Frontal cortex (tissue), 4 donors: ENCODE results near the gene STT3A. TPM values are rescaled to one million over a fixed set of nuclear protein-coding genes. Genes with fewer than 3 reads are reported as not detected.

Experiments used
- DNase-seq, 2 donors: peaks; one replicate each; pipeline ENCODE4 v3.0.0; 2012; ENCODE audit warnings: low spot score in 2 of 2
- FAIRE-seq: peaks from 2 replicates; lab custom pipeline; 2012; peaks lifted over from hg19 to GRCh38; lab: Jason Lieb, UNC
- total RNA-seq: library from RNA; depleted of rRNA; stranded (reverse); fragments of >200 nt; gene quantifications from one replicate; pipeline ENCODE4 v1.2.3, GENCODE V29; 2014
- donor health status: control.
- donor health status: control.
- donor health status: control.

The STT3A gene
- total RNA-seq, 1 donor from 2014 or later: 77.5 TPM

DNA sequence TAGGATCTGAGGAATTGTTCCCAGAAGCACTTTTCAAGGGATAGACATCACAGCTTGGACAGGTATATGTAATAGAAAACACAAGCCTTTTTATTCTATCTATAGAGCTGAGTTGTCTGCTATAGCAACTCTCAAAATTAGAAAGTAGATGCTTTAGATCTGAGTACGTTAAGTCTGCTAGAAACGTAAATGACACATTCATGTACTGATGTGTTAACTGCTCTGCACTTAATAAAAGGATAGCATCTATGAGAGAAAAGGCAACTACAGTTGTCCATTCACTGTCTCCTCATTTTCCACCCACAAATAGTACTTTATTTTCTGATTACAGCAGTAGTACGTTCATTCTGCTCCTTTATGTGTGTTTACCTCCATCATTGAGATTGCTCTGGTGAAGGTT is 6.0 kb upstream of the STT3A start:
- no peak for FAIRE-seq

DNA sequence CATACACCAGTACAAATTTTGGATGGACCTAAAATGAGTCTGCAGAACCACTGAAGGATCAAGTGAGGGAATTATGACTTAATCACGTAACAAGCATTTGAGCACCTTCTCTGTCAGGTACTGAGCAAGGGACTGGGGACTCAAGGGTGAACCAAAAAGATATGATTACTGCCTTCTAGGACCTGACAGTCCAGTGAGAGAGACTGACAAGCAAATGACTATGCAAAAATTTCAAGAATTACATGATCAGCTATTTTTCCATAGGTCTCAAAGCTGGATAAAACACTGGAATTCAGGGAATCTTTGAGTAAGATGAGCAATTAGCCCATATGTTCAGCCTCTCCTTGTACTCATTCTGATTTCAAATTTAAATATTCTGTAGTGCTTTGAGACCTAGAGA is 5.2 kb upstream of the STT3A start:
- FAIRE-seq (no peak), DNase-seq (no peak)

More for the DNA sequence above, 6.0 kb upstream of the STT3A start:
- DNase-seq: no peak

GRCh38 chr11:125588505-125588904 is 4.1 kb upstream of the STT3A start:
- no peak for DNase-seq
- FAIRE-seq: no peak

DNA sequence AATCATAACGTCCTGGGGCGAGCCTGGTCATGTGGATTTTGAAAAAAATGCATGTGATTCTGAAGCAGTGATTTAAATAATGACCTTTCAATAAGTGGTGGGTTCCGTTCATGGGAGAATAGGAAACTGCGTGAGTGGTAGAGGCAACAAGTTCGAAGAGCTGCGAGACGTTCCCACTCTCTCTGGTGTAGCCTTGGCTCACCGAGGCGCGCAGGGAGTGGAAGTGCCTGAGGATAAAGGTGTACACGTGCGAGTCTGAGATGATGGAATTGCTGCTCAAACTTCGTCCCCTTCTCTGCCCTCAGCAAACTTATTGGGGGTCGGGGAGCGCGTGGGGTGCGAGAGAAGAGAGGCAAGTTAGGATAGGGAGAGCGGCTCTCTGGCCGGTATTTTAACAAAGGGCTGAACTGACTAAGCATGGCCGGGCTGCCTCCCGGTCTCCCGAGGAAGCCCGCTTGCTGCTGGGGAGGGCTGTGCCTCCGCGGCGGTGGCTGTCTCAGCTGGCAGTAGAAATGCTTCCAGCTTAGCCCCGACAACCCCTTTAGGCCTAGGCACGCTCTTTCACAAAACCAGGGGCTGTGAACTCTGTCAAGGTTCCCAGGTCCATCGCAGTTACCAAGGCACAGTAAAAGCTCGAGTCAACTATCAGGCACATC is 875 bp upstream of the STT3A start:
- DNase-seq (peak in 1 of 2 donors; percentile 30), FAIRE-seq (no peak)

DNA sequence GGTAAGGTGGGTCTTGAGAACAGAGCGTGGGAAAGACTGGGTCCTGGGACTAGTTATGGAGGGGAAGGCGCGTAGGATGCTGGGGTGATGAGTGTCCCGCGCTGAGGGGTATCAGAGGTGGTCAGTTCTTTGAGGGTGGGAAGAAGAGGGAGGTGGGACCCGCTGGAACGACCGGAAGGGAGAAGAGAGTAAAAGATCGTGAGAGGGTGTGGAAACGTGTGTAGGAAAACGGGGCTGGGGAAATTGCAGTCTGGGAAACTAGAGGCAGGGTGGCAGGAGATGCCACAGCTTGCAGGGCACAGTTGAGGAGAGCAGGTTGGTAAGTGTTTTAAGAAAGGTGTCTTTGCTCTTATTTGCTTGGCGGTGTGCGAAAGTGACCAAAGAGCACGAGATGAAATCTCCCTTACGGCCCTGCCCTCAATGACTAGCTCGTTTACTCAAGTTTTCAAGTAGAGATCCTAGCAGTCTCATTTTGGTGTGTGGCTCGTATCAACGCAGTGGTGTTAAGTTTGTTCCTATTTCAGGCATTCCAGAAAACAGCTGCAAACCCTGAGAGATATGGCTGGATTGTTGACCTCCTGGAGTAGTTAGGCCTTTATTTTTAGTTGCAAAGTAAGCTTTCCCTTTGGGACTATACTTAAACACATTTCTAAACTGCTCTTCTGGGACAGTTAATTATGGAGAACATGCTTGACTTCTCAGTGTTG is 615 bp downstream of the STT3A start:
- no peak for DNase-seq
- no peak for FAIRE-seq

GRCh38 chr11:125594958-125595357 is 2.3 kb downstream of the STT3A start:
- FAIRE-seq (no peak), DNase-seq (no peak)

- no peak for DNase-seq
- no peak for FAIRE-seq
Observed at GRCh38 chr11:125600663-125601062, 8.0 kb downstream of the STT3A start.

DNA sequence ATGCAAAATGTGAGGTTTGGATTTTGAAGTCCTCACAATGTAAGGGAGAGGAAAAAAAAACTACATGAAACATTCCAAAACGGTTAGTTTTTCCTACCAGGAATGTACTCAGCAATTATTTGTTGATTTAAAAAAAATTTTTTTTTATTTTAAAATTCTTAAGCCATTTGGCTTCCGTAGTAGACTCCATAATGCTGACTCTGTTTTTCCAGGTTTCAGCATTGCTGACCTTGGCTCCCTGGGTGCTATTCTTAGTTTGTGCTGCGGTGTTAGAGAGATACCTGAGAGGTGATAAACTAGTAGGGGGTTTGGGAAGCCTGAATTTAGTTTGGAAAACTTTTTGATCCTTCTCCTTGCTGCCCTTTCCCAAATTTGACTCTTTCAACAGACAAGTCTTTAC is 10.6 kb downstream of the STT3A start:
- FAIRE-seq: no peak
- no peak for DNase-seq

- no peak for FAIRE-seq
Observed at GRCh38 chr11:125605417-125605816, 12.8 kb downstream of the STT3A start.

GRCh38 chr11:125609545-125609944 is 16.9 kb downstream of the STT3A start:
- no peak for DNase-seq
- no peak for FAIRE-seq

More at GRCh38 chr11:125605417-125605816, 12.8 kb downstream of the STT3A start:
- no peak for DNase-seq

DNA sequence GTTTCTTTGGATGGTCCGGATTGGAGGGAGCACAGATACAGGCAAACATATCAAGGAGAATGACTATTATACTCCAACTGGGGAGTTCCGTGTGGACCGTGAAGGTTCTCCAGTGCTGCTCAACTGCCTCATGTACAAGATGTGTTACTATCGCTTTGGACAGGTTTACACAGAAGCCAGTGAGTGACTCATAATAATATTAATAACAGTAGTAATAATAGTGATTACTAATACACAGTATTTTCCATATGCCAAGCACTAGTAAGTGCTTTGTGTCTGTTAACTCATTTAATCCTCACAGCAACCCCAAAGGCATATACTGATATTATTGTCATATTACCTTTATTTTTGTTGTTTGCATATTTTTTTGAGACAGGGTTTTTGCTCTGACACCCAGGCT is 25.7 kb downstream of the STT3A start:
- FAIRE-seq: no peak
- DNase-seq: no peak

DNA sequence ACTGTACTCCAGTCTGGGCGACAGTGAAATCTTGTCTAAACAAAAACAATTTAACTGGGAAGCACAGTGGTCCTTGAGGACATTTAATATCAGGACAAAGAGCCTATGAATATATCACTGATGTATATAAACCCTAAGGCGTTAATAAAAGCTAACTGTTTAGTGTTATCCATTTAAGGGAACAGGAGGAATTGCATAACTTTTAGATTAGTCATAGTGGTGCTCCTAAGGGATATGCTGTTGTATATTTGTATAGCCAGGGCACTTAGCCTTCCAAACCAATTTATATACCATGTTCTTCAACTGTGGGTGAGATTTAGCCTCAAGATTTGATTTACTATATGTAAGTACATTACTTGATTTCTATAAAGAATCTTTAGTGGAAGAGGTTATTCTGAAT is 29.3 kb downstream of the STT3A start:
- FAIRE-seq (no peak), DNase-seq (no peak)

GRCh38 chr11:125623064-125623463 is 30.4 kb downstream of the STT3A start:
- DNase-seq (no peak), FAIRE-seq (no peak)

DNA sequence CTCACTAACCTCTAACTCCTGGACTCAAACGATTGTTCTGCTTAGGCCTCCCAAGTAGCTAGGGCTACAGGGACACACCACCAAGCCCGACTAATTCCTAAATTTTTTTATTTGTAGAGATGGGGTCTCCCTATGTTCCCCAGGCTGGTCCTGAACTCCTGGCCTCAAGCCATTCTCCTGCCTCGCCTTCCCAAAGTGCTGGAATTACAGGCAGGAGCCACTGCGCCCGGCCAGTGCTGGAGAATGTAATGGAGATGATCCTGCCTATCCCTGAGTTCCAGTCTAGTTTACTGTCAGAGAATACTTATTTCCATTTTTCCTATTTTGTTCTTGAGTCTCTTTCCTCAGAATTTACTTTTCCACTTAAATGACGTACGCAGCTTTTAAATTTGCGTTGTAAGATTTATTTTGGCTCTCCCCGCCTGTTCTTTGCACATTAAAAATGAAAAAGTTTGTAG is 32.1 kb downstream of the STT3A start, which contains the start of gene CHEK1:
CHEK1 (plus strand) TSS at position 408 of the 458 bp plus-strand sequence. CDS start 1,606 bp downstream, outside the sequence.
- no peak for FAIRE-seq
- DNase-seq: no peak

GRCh38 chr11:125625225-125625629 is 32.6 kb downstream of the STT3A start:
- FAIRE-seq (no peak), DNase-seq (no peak)

GRCh38 chr11:125625630-125626287 is 33.1 kb downstream of the STT3A start:
- DNase-seq (peak; percentile 76 to 77), FAIRE-seq (no peak)

DNA sequence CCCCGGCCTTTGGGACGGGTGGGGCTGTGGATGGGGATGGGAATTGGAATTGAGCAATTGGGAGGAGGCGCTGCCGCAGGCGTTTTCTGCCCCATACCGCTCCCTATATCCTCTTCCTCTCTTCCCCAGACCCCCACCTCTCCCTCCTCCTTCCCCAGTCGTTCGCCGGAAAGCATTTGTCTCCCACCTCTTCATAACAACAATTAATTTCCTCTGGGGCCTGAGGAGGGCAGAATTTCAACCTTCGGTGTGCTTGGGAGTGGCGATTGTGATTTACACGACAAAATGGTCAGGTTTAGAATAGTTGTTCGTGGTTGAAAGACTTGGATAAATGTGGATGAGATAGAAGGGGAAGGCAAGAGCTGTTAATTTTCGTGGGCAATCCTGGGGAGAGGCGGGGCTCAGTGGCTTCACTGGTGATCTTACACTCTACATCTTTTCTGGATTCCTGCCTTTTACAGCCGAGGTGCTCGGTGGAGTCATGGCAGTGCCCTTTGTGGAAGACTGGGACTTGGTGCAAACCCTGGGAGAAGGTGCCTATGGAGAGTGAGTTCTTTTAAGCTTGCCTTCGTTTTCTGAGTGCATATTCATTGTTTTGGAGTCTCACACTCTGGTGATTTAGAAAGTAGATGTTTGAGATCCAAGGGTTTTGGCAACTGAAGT is 33.8 kb downstream of the STT3A start:
- no peak for DNase-seq

GRCh38 chr11:125627236-125627910 is 34.7 kb downstream of the STT3A start:
- no peak for DNase-seq
- no peak for FAIRE-seq

More for the DNA sequence above, 33.8 kb downstream of the STT3A start:
- FAIRE-seq: no peak

DNA sequence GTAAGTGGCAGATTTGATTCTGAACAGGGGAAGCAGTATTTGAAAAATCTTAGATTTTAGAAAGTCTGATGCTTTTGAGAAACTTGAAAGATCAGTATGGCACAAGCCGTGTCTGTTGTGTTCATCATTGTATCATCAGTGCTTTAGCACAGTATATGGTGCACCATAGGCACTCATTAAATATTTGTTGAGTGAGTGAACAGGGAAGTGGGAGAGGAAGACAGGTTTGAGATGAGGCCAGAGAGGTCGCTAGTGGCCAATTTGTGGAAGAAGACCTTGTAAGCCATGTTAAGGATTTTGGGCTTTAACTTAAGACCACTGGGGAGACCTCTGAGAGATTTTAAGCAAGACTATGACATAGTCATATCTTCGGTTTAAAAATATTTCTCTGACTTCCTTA is 45.2 kb downstream of the STT3A start:
- DNase-seq (no peak), FAIRE-seq (no peak)

DNA sequence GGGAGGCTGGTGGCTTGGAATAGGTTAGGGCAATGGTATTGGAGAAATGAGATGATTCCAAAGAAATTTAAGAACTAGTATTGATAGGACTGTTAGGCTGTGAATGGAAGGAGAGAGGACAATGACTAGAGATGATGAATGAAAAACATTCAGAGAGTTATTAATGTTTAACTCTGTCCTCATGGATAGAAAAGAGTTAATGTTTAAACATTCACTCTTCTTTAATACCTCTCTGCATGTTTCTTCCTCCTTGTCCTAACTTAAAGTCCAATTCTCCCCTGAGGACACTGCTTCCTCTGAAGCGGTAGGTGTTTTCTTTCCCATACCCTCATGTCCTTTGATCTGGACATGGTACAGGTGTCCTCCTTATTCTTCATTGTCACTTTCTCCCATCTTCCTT is 45.7 kb downstream of the STT3A start:
- DNase-seq (no peak), FAIRE-seq (no peak)
